Epithelial cell of prostate (primary cell): ENCODE data around the gene PRKAB1.
"Not testable (repeated sequence)": the region's sequence is repeated elsewhere in the genome, so short reads cannot be mapped to it uniquely, and the experiment has no call there.

Experiments used
- DNase-seq: peaks from one replicate; pipeline ENCODE4 v3.0.0-alpha.2; 2011; ENCODE audit warnings: low read depth, low spot score
- H3K27ac ChIP-seq: fragments of 450-650 bp; 2 replicates; pipeline ENCODE4 v1.5.1; 2017; ENCODE audit warnings: mild to moderate bottlenecking

Gene PRKAB1

GRCh38 chr12:119706427-119706826, 38.5 kb downstream of the PRKAB1 start:
- H3K27ac ChIP-seq, DNase-seq: not testable (repeated sequence)

- peak overlapping the region; percentile 26 for H3K27ac ChIP-seq
- DNase-seq, result peak; percentile 50
These were observed 42.5 kb downstream of the PRKAB1 start for GRCh38 chr12:119710374-119710964.

GRCh38 chr12:119710965-119711551, 43.1 kb downstream of the PRKAB1 start:
- DNase-seq, result peak; percentile 52
- H3K27ac ChIP-seq, result peak overlapping the region; percentile 26

DNA sequence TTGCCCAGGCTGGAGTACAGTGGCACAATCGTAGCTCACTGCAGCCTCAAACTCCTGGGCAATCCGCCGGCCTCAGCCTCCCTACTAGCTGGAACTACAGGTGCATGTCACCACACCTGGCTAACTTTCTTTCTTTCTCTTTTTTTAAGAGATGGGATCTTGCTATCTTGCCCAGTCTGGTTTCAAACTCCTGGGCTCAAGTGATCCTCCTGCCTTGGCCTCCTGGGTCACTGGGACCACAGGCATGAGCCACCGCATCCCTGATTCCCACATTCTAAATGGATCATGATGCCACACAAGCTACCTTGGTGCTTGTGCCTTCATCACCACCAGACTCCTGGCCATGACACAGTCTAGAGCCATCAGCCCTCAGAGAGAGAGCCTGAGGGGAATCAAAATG, 43.8 kb downstream of the PRKAB1 start:
- no peak for DNase-seq
- H3K27ac ChIP-seq, result no peak overlapping the region

DNA sequence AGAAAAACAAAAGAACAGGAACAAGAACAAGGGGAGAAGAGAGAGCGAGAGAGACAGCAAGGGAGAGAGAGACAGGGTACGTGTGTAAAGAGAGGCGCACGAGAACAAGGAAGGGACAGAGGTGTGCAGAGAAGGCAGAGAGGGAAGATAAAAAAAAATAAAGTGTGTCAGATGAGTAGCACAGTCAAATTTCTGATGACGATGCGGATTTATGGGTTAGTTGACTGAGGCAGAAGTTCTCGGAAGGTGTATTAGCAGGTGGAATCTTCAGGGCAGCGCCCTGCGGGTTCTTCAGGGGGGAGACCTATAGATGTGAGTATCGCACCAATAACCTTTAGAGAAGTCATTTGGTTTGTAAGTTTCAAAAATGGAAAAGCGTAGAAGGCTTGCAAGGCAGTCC, 44.8 kb downstream of the PRKAB1 start:
- no peak overlapping the region for H3K27ac ChIP-seq
- DNase-seq, result no peak

GRCh38 chr12:119713551-119714031, 45.7 kb downstream of the PRKAB1 start:
- no peak for DNase-seq
- no peak overlapping the region for H3K27ac ChIP-seq

DNA sequence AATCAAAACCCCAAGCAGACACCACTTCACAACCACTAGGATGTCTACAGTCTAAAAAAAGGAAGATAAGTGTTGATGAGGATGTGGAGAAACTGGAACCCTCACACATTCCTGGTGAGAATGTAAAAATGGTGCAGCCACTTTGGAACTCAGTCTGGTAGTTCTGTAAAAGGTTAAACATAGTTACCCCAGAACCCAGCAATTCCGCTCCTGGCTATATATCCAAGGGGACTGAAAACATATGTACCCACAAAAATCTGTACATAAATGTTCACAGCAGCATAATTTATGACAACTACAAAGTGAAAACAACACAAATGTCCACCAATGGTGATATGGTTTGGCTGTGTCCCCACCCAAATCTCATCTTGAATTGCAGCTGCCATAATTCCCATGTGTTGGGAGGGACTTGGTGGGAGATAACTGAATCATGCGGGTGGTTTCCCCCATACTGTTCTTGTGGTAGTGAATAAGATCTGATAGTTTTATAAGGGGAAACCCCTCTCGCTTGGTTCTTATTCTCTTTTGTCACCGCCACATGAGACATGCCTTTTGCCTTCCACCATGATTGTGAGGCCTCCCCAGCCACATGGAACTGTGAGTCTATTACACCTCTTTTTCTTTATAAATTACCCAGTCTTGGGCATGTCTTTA, 46.8 kb downstream of the PRKAB1 start:
- no peak for DNase-seq
- H3K27ac ChIP-seq, result no peak overlapping the region

GRCh38 chr12:119715268-119715620, 47.3 kb downstream of the PRKAB1 start:
- peak; percentile 31 for DNase-seq
- H3K27ac ChIP-seq, result peak overlapping the region; percentile 60

GRCh38 chr12:119718141-119718540, 50.2 kb downstream of the PRKAB1 start:
- DNase-seq, result no peak
- no peak overlapping the region for H3K27ac ChIP-seq

- DNase-seq, result no peak
- no peak overlapping the region for H3K27ac ChIP-seq
These were observed 52.4 kb downstream of the PRKAB1 start for GRCh38 chr12:119720349-119720748.

- no peak for DNase-seq
- H3K27ac ChIP-seq, result no peak overlapping the region
These were observed 53.4 kb downstream of the PRKAB1 start for GRCh38 chr12:119721306-119721705.

DNA sequence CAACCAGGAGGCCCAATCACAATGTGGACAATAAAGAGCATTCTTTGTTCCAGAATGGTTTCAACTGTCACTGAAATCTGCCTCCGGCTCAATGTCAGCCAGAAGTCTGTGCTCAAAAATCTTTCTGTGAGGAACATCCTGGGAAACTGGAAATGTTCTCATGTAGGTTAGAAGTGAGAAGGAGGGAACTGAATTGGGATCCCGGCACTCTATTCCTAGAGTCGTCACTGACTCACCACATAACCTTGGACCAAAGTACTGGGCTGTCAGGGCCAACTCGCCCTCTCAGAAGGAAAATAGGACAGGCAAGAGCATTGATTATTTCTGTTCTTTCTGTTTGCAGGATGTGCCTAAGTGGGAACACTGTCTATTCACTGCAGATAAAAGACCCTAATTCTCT, 57.6 kb downstream of the PRKAB1 start:
- DNase-seq, result no peak

DNA sequence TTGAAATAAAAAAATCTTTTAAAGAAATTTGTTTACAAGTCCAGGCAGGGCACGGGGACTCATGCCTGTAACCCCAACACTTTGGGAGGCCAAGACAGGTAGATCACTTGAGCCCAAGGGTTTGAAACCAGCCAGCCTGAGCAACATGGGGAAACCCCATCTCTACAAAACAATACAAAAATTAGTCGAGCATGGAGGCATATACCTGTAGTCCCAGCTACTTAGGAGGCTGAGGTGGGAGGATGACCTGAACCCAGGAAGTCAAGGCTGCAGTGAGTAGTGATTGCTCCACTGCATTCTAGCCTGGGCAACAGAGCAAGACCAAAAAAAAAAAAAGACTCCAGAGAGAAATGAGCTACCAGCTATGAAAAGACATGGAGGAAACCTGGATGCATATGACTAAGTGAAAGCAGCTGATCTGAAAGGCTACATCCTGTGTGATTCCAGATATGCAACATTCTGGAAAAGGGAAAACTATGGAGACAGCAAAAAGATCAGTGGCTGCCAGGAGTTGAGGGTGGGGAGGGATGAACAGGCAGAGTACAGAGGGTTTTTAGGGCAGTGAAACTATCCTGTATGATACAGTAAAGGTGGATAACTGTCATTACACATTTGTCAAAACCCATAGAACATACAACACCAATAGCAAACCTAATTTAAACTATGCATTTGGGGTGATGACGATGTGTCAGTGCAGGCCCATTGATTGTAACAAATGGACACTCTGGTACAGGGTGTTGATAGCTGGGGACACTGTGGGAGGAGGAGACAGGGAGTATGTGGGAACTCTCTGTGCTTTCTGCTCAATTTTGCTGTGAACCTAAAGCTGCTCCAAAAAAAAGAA, 59.9 kb downstream of the PRKAB1 start:
- no peak overlapping the region for H3K27ac ChIP-seq
- DNase-seq, result no peak

More for the DNA sequence above, 57.6 kb downstream of the PRKAB1 start:
- no peak overlapping the region for H3K27ac ChIP-seq

DNA sequence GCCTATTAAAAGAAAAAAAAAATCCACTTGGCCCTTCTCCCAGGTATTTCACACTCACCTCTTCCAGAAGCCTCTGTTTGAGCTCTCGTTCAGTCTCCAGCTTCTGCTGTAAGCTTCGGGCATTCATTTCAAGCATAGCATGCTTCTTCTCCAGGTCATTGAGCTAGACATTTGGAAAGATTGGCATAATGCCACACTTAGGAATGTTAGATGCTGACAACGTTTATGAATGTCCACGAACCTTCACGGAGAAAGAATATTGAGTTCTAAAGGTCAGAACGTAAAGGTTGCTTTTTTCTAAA, 60.5 kb downstream of the PRKAB1 start:
- DNase-seq, result no peak
- no peak overlapping the region for H3K27ac ChIP-seq

- H3K27ac ChIP-seq, result no peak overlapping the region
- no peak for DNase-seq
These were observed 61.9 kb downstream of the PRKAB1 start for GRCh38 chr12:119729871-119730270.

DNA sequence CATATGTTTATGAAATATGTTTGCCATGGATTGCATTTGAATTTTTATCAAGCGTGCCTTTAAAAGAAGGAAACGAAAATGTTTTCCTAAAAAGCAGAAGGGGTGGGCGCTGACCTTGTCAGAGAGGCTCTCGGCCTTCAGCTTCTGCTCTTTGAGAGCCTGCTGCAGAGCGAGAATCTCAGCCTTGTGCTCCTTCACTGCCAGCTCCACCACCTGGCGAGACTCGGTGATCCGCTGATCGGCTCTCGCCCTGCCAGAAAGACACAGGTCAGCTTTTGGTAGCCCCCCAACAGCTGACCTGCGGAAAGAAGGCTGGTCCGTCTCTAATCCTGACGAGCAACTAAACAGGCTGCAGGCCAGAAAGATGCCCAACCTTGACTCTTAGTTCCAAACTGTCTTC, 62.4 kb downstream of the PRKAB1 start:
- H3K27ac ChIP-seq, result no peak overlapping the region
- no peak for DNase-seq
